ENCODE results near the gene FAT4.

Gene FAT4

DNA sequence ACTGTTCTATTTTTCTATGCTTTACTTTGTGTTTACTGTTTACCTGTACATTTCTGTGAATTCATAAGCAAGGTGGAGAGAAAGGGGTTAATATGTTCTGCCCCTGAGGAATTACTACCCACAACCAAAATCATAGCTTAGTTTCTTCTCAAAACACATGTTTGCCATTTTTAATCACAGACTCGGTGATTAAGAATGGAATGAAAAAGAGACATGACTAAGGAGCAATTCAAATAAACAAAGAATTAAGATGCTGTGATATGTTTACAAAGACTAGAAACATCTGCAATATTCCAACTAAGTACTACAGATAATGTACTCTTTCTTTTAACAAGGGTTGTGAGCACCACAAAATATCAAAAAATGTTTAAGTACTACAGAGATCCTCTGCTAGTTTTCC is 11.7 kb upstream of the FAT4 start:
- Histone ChIP-seq H3K4me2 (ENCODE audit: low read depth, low read length, poor library complexity, severe bottlenecking) (no peak overlapping the region), H2AFZ (ENCODE audit: low read depth, low read length, severe bottlenecking) (no peak overlapping the region)

DNA sequence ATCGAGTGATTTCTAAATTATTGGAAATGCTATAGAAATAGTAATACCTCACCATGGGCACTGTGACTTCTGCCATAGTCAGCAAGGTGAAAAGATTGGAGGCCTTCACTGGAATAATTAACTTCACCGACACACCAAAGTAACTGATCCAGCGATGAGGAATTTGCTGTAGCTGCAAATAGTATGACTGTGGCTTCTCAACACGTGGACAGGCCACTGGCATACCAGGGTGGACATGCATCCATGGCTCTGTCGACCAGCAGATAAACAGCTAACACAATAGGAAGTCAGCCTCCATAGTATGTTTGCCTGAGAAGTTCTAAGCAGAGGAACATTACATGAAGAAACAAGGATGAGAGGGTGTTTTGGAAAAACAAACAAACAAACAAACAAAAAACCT is 10.9 kb upstream of the FAT4 start:
- Histone ChIP-seq H3F3A (ENCODE audit: insufficient read depth) (no peaks in the 10 kb centered on the region), H3K36me3 (ENCODE audit: low read length) (no peaks in the 10 kb centered on the region), H3K27me3 (ENCODE audit: low read length) (no peaks in the 10 kb centered on the region), H3K4me3 (ENCODE audit: insufficient read depth, low read length, poor library complexity, severe bottlenecking) (no peak overlapping the region), H2AFZ (ENCODE audit: low read depth, low read length, severe bottlenecking) (no peak overlapping the region), H3K9me2 (replicated peaks; ENCODE audit: insufficient read depth, low read length) (no peaks in the 10 kb centered on the region), H3K27ac (ENCODE audit: low read depth, low read length) (no peak overlapping the region), H3K9ac (ENCODE audit: low read length) (no peak overlapping the region), H4K20me1 (ENCODE audit: low read depth, low read length) (no peaks in the 10 kb centered on the region), H3K9me3 (ENCODE audit: insufficient read depth, low read length) (no peaks in the 10 kb centered on the region), H3K4me2 (ENCODE audit: low read depth, low read length, poor library complexity, severe bottlenecking) (no peak overlapping the region), H3K79me2 (ENCODE audit: insufficient read depth, low read length) (no peaks in the 10 kb centered on the region)
- TF ChIP-seq, protein P1, sequence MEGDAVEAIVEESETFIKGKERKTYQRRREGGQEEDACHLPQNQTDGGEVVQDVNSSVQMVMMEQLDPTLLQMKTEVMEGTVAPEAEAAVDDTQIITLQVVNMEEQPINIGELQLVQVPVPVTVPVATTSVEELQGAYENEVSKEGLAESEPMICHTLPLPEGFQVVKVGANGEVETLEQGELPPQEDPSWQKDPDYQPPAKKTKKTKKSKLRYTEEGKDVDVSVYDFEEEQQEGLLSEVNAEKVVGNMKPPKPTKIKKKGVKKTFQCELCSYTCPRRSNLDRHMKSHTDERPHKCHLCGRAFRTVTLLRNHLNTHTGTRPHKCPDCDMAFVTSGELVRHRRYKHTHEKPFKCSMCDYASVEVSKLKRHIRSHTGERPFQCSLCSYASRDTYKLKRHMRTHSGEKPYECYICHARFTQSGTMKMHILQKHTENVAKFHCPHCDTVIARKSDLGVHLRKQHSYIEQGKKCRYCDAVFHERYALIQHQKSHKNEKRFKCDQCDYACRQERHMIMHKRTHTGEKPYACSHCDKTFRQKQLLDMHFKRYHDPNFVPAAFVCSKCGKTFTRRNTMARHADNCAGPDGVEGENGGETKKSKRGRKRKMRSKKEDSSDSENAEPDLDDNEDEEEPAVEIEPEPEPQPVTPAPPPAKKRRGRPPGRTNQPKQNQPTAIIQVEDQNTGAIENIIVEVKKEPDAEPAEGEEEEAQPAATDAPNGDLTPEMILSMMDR (IDR thresholded peaks at IDR 0.05; ENCODE audit: insufficient read depth, low read length, poor library complexity, severe bottlenecking): no peak
- no peak for TF ChIP-seq EZH2phosphoT487 (conservative IDR thresholded peaks at IDR 0.05; ENCODE audit: low read length)

More for the DNA sequence above, 11.7 kb upstream of the FAT4 start:
- Histone ChIP-seq H3K79me2 (ENCODE audit: insufficient read depth, low read length) (no peaks in the 10 kb centered on the region), H3F3A (ENCODE audit: insufficient read depth) (no peaks in the 10 kb centered on the region), H3K27ac (ENCODE audit: low read depth, low read length) (no peak overlapping the region), H3K9ac (ENCODE audit: low read length) (no peak overlapping the region), H3K4me3 (ENCODE audit: insufficient read depth, low read length, poor library complexity, severe bottlenecking) (no peak overlapping the region), H3K9me2 (replicated peaks; ENCODE audit: insufficient read depth, low read length) (no peaks in the 10 kb centered on the region), H3K36me3 (ENCODE audit: low read length) (no peaks in the 10 kb centered on the region), H3K9me3 (ENCODE audit: insufficient read depth, low read length) (no peaks in the 10 kb centered on the region), H3K27me3 (ENCODE audit: low read length) (no peaks in the 10 kb centered on the region), H4K20me1 (ENCODE audit: low read depth, low read length) (no peaks in the 10 kb centered on the region)
- TF ChIP-seq, protein P1 (IDR thresholded peaks at IDR 0.05; ENCODE audit: insufficient read depth, low read length, poor library complexity, severe bottlenecking): no peak
- TF ChIP-seq EZH2phosphoT487 (conservative IDR thresholded peaks at IDR 0.05; ENCODE audit: low read length): no peak

DNA sequence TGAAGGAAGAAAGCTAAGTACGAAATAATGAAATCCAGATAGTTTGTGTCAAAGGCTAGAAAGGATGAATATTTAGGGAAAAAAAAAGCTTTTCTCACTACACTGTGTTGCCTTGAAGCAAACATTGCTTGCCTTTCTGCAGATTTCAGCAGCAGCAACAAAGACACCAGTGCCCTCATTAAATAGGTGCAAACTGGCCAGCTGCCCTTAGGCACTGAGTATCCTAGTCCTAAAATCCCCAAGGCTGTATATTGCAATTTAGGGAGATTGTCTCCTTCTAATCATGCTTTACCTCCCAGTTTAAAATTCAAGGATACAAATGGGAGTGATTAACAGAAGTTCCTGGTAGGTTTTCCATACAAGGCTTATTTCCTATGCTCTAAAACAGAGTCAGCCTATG is 8.6 kb upstream of the FAT4 start:
- no peak overlapping the region for H3K4me3 ChIP-seq (ENCODE audit: insufficient read depth, low read length, poor library complexity, severe bottlenecking)
- H3K79me2 ChIP-seq (ENCODE audit: insufficient read depth, low read length): no peaks in the 10 kb centered on the region
- no peaks in the 10 kb centered on the region for H3K36me3 ChIP-seq (ENCODE audit: low read length)
- no peaks in the 10 kb centered on the region for H4K20me1 ChIP-seq (ENCODE audit: low read depth, low read length)
- no peaks in the 10 kb centered on the region for H3K27me3 ChIP-seq (ENCODE audit: low read length)
- no peaks in the 10 kb centered on the region for H3K9me3 ChIP-seq (ENCODE audit: insufficient read depth, low read length)
- no peak for TF ChIP-seq EZH2phosphoT487 (conservative IDR thresholded peaks at IDR 0.05; ENCODE audit: low read length)
- TF ChIP-seq, protein P1 (IDR thresholded peaks at IDR 0.05; ENCODE audit: insufficient read depth, low read length, poor library complexity, severe bottlenecking): no peak
- no peaks in the 10 kb centered on the region for H3K9me2 ChIP-seq (replicated peaks; ENCODE audit: insufficient read depth, low read length)
- H3F3A ChIP-seq (ENCODE audit: insufficient read depth): no peaks in the 10 kb centered on the region
- no peak overlapping the region for H3K9ac ChIP-seq (ENCODE audit: low read length)
- H3K4me2 ChIP-seq (ENCODE audit: low read depth, low read length, poor library complexity, severe bottlenecking): no peak overlapping the region
- no peak overlapping the region for H2AFZ ChIP-seq (ENCODE audit: low read depth, low read length, severe bottlenecking)
- no peak overlapping the region for H3K27ac ChIP-seq (ENCODE audit: low read depth, low read length)

Data from SU-DHL-6 (cell line).